Activated CD4-positive, alpha-beta T cell treated with anti-CD3 and anti-CD28 coated beads, Interleukin-2, amount 50 U/mL, for 48 hours (primary cell): ENCODE measurements around the gene OR51A7.
"Not testable (repeated sequence)": the region's sequence is repeated elsewhere in the genome, so short reads cannot be mapped to it uniquely, and the experiment has no call there.

ENCODE experiments used
- DNase-seq, 2 experiments: peaks; one replicate each; pipeline ENCODE4 v3.0.0-alpha.2; 2020

Gene OR51A7, protein sequence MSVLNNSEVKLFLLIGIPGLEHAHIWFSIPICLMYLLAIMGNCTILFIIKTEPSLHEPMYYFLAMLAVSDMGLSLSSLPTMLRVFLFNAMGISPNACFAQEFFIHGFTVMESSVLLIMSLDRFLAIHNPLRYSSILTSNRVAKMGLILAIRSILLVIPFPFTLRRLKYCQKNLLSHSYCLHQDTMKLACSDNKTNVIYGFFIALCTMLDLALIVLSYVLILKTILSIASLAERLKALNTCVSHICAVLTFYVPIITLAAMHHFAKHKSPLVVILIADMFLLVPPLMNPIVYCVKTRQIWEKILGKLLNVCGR

DNA sequence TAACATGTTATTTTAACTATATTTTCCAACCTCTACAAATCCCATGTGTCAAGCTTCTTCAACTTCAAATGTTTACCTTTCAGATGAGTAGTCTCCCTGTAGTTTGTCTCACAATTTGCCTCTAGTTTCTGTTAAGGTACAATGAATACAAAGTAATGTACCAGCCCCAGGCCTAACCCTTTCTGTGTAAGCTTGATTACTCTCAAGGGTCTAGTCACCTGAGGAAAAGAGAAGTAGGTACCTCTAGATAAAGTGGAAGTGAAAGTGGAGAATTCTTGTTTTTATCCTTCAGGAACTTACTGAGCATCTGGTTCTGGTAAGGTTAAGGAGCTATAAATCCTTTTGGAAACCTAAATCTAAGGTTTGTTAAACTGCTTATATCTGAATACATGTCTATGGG lies at the start of gene OR51A7:
Gene OR51A7, plus strand, starts transcription at position 300 of the 400 bp plus-strand sequence. CDS start 3,587 bp downstream, outside the sequence.
- DNase-seq = no peak

DNA sequence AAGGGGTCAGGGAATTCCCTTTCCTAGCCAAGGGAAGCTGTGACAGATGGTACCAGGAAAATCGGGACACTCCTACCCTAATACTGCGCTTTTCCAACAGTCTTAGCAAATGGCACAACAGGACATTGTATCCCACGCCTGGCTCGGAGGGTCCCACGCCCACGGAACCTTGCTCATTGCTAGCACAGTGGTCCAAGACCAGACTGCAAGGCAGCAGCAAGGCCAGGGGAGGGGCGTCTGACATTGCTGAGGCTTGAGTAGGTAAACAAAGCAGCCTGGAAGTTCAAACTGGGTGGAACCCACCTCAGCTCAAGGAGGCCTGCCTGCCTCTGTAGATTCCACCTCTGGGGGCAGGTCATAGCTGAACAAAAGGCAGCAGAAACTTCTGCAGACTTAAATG lies 49.3 kb upstream of the OR51A7 start:
- DNase-seq = not testable (repeated sequence)

DNA sequence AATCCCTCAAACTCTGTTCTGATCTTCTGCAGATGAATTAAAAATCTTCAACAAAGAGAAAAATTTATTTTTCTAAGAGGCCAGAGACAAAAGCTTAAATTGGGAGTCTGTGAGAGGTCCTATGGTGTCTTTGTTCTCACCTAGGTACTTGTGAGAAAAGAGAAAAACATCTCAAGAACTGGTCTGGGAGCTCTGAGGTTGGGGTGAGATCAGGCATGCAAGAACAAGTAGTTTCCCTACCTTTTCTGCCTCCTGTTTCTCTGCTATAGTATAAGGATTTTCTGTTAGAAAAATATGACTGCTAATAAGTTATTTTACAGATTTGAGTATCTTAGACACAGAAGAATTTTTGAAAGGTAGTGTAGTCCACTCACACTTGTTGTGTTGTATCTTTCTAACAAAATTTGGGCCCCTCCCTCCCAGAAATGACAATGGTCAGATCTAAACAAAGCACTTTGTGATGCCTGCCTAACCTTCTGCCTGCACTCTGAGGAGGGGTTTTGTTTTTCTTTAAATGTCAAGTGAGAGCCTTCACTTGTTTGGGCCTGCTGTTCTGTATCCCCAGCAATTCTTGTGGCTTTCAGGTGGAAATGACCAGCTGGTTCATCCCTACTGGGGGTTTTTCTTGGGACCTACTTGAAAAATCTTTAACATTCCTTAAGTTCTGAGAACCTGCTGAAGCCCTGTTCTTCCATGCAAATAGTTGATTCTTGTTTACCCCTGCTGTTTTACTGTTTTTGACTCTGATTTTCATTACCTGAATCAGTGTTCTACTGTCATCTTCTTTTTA lies 40.9 kb upstream of the OR51A7 start:
- DNase-seq = no peak

DNA sequence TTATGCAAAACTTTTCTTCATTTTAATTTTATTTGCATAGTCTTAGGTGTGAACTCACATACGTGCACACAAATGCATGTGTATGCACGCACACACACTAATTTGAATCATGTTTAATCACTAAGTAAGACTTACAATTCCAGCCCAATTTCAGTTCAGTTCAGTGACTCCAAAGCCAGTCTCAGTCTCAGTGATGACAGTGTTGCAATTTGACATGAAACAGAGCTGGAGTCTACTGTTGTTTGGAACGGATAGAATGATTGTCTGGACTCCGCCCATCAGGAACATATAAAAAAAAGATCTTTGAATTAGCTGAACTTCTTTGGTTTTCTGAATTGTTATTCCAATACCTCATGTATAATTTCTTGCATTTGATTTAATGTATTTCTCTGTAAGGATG lies 39.7 kb upstream of the OR51A7 start:
- no peak for DNase-seq

DNA sequence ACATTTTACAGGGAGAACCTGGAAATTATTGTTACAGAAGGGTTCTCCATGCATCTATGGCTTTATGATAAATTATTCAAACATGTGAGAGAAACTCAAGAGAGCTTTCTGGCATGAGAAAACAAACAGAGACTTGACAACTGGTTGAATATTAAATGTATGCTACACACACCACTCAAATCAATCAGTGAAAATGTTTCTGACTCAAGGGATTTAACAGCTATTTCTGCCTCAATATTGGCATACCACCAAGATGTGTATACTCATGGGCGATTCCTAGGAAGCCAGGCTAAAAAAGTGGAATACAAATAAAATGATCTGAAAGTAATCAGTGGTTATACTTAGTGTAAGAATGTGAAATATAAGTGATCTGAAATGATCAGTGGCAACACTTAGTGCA lies 37.7 kb upstream of the OR51A7 start:
- DNase-seq = no peak

DNA sequence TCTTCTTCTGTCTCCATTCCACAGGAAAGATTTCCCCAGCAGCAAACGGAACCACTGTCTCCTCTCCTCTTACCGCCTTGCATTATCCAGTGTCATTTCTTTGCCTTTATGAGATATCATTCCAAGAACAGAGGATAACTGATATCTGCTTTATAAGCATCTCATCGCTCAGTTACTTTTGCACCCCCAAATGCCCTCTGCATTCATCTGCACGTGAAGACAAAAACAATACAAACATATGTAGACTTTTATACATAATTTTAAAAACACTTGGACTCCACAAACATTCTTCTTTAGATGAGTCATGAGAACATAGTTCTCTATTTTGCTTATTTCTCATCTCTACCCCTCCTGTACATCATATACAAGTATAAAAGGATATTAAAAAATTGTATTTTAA lies 22.4 kb upstream of the OR51A7 start:
- no peak for DNase-seq

DNA sequence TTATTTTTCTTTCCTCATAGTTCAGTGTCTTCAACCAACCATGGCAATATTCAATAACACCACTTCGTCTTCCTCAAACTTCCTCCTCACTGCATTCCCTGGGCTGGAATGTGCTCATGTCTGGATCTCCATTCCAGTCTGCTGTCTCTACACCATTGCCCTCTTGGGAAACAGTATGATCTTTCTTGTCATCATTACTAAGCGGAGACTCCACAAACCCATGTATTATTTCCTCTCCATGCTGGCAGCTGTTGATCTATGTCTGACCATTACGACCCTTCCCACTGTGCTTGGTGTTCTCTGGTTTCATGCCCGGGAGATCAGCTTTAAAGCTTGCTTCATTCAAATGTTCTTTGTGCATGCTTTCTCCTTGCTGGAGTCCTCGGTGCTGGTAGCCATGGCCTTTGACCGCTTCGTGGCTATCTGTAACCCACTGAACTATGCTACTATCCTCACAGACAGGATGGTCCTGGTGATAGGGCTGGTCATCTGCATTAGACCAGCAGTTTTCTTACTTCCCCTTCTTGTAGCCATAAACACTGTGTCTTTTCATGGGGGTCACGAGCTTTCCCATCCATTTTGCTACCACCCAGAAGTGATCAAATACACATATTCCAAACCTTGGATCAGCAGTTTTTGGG lies 21.6 kb upstream of the OR51A7 start, which contains the start of gene OR51T1:
Gene OR51T1, plus strand, starts transcription at position 41 of the 641 bp plus-strand sequence. Its CDS starts 0 bp downstream, at position 41.
- DNase-seq = no peak

DNA sequence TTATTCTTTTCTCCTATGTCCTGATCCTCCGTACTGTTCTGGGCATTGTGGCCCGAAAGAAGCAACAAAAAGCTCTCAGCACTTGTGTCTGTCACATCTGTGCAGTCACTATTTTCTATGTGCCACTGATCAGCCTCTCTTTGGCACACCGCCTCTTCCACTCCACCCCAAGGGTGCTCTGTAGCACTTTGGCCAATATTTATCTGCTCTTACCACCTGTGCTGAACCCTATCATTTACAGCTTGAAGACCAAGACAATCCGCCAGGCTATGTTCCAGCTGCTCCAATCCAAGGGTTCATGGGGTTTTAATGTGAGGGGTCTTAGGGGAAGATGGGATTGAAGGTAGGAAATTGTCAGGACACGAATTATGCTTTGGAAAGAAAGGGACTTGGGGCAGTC lies 21.0 kb upstream of the OR51A7 start:
- no peak for DNase-seq

DNA sequence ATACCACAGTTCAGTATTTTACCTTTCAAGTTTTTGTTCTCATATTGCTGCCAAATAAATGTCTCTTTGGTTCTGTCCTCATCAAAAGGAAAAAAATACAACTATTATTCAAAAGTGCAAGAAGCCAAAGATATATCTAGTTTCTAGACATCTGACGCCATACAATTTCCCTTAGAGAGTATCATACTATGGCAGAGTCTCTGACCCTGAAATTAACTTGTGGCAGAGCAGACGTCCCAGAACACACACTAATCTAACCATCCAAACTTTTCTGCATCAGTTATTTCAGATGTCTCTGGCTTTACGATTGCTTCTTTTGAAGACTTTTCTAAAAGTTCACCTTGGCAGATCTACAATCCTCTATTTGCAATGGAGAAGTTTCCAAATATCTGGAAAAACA lies 19.2 kb upstream of the OR51A7 start:
- no peak for DNase-seq

DNA sequence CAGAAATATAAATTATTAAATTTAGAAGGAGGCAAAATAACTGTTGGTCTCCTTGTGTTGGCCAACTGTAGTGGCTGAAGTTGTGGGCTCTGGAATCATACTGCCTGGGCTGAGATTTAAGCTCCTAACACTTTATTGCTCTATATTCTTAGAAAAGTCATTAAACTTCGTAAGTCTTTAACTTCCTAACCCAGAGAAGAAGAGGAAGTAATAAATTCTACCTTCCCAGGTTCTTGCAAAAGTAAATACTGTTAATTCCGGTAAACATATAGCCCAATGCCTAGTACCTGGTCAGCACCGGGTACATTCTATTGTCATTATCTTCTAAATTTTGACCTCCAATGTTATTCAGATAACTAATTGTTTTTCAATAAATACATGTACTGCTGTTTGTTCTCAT lies 17.4 kb upstream of the OR51A7 start:
- no peak for DNase-seq

DNA sequence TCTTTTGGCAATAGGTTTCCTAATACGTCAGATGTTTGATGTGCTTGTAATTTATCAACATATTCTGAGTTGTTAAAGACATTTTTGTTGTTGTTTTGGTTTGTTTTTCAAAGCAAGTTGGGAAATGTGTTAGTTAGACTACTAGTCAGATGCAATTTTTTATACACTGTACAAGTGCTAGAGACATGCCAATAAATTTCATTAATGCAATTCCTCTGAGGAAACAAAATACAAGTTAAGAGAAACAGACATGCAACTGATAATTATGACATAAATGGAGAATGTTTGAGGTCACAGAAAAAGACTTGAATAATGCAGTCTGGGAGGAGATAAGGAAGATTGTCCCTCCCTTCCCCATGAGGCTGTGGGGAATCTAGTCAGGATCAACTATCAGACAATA lies 16.0 kb upstream of the OR51A7 start:
- DNase-seq = no peak

DNA sequence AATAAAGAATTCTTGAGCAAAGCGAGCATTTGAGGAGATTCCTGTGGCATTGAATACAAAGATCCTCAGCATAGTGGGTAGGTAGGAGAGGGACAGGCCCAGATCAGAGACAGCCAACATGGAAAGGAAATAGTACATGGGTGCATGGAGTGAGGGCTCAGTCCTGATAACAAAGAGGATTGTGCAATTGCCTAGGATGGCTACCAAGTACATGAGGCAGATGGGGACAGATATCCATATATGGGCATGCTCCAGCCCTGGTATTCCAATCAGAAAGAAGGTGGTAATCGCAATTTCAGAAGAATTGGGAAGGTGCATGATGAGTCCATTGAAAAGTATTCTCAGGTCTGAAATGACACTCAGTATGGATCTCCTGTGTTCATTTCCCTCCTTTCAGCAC lies 13.3 kb upstream of the OR51A7 start:
- DNase-seq = no peak

DNA sequence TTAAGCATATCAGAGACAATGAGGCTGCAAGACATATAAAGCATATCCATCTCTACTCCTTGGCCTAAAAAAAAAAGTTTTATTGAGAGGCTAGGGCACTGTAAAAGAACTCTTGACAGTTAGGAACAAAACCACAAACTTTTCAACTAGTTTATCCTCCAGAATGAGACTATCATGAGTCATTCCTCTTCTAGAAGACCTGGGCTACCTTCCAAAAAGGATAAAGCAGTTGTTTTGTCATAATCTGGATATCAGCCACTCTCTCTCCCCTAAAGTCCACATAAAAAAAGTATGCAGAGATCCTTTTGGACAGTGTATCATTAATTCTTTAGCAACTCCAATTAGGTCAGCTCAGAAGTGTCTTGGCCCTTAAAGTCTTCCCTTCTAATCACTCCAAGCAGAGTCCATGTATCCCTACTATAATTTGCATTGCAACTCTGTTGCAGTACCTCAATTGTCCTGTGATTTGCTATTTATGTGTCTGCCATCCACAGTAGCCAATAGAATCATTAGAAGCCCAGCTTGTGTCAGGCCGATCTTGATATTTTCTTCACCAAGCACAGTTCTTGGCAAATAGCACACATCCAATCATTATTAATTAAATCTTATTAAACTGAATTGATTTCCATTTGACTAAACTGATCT lies 11.5 kb upstream of the OR51A7 start:
- no peak for DNase-seq

DNA sequence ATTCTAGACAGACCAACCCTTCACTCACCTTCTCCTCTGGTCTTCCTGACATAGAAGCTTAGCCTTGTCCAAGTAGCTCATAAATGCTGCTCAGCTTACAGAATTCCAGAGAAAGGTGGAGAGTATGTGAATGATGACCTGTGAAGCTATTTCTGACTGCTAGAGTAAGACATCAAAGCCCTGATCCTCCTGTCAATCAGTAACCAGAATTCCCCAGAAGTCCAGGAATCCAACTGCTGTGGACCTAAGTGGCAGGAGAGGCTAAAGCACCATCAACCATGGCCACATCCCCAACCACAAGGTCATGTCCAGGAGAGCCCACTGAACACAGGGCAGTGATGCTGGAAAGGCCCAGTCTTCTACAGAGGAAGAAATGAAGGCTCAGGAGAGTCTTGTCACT lies 13.0 kb downstream of the OR51A7 start:
- no peak for DNase-seq

DNA sequence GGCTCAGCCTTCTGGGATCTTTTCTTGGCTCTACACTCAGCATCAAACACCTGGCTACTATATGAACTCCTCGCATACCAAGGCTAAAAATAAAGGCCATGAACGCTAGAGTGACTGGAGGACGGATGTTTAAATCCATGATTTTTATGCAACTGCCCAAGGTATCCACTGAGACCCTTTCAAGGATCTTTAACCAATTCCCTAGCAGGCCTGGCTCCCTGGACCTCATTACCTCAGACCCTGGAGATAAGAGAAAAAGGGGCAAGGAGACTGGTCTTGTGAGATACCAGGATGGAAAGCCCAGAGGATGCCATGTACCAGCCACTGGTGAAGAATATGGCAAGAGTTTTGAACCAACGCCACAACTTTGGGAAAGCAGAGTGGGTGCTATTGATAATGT lies 15.7 kb downstream of the OR51A7 start, which contains the start of gene OR51G2:
Gene OR51G2, minus strand, starts transcription at position 101 of the 400 bp plus-strand sequence. CDS start 3,687 bp downstream, outside the sequence.
- no peak for DNase-seq

DNA sequence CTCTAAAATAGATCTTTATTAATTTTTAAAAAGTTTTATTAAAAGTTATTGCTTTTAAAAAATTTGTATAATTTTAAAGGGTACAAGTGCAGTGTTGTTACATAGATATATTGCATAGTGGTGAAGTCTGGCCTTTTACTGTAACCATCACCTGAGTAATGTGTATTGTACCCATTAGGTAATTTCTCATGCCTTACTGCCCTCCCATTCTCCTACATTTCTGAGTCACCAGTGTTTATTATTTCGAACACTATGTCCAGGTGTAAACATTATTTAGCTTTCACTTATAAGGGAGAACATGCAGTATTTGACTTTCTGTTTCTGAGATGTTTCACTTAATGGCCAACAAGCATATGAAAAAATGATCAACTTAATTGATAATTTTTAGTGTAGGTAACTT lies 18.2 kb downstream of the OR51A7 start:
- DNase-seq = no peak

DNA sequence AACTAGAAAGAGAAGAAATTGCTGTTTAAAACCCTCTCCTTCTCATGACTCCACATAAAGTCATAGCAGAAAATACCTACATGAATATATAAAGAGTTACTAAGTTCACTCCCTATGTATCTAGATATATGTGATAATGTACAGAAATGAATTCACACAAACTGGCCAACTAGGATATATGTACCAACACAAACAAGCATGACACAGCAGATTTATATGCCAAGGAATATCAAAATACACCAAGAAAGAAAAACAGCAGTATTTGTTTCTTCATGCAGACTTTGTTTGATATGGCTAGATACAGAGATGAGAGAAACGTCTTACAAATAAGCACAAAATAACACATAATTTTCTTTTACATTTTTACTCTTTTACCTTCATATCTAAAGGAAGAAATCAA lies 18.7 kb downstream of the OR51A7 start:
- no peak for DNase-seq

DNA sequence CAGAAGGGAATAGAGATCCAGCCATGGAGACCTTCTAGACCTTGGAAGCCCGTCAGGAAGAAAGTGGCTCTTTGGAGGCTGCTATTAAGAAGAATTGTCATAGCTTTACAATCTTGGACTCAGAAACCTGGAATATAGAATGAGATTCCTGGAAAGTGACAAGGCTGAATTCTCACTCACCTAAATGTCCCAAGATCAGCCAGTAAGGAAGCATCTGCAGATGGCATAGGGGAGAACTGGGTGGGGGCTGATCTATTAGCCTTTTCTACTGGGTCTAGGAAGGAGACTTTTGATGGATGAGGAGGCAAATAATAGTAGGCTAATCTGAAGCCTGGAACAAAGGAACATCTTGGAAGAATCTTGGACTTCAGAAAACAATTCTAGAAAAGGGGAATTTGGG lies 20.7 kb downstream of the OR51A7 start, which contains the start of gene OR51G1:
Gene OR51G1, minus strand, starts transcription at position 101 of the 400 bp plus-strand sequence. Its CDS starts 0 bp downstream, at position 101.
- no peak for DNase-seq

DNA sequence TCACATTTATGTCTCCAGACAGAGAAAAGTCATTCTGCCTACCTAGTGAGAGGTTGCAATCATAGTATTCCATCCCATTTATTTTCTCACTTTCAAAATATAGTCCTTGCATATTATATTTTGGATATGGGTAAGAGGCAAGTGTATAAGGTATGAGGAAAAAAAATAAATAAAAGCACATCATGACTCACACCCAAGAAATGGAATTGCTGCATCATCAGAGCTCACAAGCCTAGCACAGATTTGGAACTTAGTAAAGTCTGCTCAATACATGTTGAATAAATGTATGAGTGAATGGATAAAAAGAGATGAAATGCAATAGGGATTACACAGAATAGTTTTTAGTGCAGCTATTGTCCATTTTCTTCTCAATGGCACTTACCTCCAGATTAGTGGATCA lies 23.0 kb downstream of the OR51A7 start:
- no peak for DNase-seq

DNA sequence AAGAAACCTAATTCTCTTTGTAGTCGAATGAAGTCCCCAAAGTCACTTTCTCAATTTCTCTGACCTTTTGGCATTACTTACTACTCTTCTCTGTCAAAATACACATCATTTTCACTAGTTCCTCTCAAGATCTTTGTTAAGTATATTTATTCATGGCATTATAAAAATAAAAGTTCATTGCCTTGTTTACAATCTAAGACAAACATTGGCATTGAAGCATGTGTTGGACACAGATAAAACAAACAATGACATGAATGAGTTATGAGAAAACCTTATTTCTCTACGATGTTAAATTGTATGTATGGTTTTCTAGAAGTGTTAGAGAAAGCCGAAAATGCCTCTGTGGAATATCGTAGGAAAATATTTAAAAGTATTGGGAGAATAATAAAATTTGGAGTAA lies 29.2 kb downstream of the OR51A7 start:
- DNase-seq = no peak

DNA sequence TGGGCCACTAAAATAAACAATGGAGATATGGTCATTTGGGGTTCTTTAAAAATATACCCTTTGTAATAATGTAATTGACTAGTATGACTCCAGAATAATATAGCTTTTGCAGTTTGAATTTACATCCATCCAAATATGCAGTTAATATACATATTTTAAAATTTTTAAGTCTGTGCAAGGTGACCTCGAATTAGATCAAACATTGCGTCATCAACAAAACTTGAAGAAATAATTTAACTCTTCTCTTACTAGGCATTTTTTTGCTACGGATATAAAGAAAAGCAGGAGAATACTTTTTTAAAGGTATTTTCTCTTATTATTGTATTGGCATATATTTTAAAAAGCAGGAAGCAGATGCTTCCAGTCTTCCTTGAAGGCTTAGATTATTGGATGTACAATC lies 33.2 kb downstream of the OR51A7 start:
- DNase-seq = no peak

DNA sequence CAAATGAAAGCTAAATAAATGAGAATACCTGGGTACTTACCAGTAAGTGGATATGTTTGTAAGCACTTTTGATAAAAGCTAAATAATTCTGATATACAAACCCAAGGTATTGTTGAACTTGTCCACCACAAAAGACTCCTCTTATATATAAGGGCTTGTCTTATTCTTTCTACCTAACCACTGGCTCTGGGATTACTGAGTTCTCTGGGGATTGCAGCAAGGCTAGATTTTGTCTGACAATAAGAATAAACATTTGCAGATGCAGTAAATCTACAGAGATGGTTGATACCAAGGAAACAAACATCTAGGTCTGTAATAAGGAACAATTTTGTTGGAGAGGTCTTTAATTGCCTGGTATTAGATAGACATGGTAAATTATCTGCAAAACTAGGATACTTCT lies 43.9 kb downstream of the OR51A7 start, which contains the start of gene OR51A4:
Gene OR51A4, minus strand, starts transcription at position 101 of the 400 bp plus-strand sequence. CDS start 505 bp downstream, outside the sequence.
- DNase-seq = no peak

DNA sequence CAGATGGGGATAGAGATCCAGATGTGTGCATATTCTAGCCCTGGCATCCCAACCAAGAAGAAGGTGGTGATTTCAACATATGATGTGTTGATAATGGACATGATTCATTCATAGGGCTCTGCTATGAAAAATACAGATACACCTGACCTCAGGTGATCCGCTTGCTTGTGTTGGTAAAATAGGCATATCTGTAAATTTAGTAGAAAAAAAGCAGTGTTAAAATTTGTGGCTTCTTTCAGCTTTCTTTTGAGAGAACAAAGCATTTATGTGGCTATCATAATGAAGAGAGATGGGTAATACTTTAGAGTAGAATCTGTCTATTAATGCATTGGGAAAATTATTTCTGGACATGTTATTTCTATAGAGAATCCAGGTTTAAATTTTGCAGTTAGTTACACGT lies 52.0 kb downstream of the OR51A7 start, which contains the start of gene OR51A2:
Gene OR51A2, minus strand, starts transcription at position 101 of the 400 bp plus-strand sequence. Its CDS starts 0 bp downstream, at position 101.
- not testable (repeated sequence) for DNase-seq
